Esophagus squamous epithelium (tissue), 5 donors: ENCODE measurements around the gene STARD13. TPM values are rescaled to one million over a fixed set of nuclear protein-coding genes. Genes with fewer than 3 reads are reported as not detected.

Experiments
- DNase-seq: peaks from one replicate; lab custom pipeline; 2025; lab: John Stamatoyannopoulos, UW
- H3K27ac ChIP-seq, 4 donors: fragments of 200-600 bp; sonication (generic); one replicate each; pipeline ENCODE4 v1.5.1; 2016 to 2019; ENCODE audit warnings: mild to moderate bottlenecking in 1 of 4
- H3K27me3 ChIP-seq, 4 donors: fragments of 200-600 bp; sonication (generic); 1 replicate in 3 of 4; 2 replicates in 1 of 4; pipeline versions ENCODE4 v1.5.1 to v1.6.0; 2017 to 2021; ENCODE audit warnings: antibody characterized with exemption in 1 of 4
- H3K36me3 ChIP-seq, 3 donors: fragments of 200-600 bp; sonication (generic); one replicate each; pipeline ENCODE4 v1.5.1; 2016 to 2019
- H3K4me1 ChIP-seq, 3 donors: fragments of 200-600 bp; sonication (generic); one replicate each; pipeline ENCODE4 v1.5.1; 2017 to 2019
- H3K4me3 ChIP-seq, 4 donors: fragments of 200-600 bp; sonication (generic); 1 replicate in 3 of 4; 2 replicates in 1 of 4; pipeline ENCODE4 v1.5.1; 2016 to 2019; ENCODE audit warnings: mild to moderate bottlenecking in 2 of 4, moderate library complexity in 1 of 4
- H3K9me3 ChIP-seq, 3 donors: fragments of 200-600 bp; sonication (generic); one replicate each; pipeline ENCODE4 v1.5.1; 2016 to 2019
- POLR2A ChIP-seq, 4 donors: fragments of 450-650 bp; IDR thresholded peaks; one replicate each; pipeline ENCODE4 v1.6.1; 2017; ENCODE audit warnings: antibody characterized with exemption in 4 of 4, mild to moderate bottlenecking in 4 of 4, moderate library complexity in 3 of 4
- WGBS, 2 donors: methylation state at CpG; one replicate each; pipeline ENCODE4 v1.1.5; 2018; 5-methylcytosine and 5-hydroxymethylcytosine counted together
- intact Hi-C: fragments of 100-400 bp; cut with DNase I; formaldehyde crosslinking; loops from one replicate; pipeline ENCODE4 v1.15.0; 2022
- total RNA-seq, 4 donors: library from RNA; depleted of rRNA; stranded (reverse); fragments of >200 nt; gene quantifications; one replicate each; pipeline ENCODE4 v1.1.0, GENCODE V29; 2016
- TF ChIP-seq, protein P1 (sequence below), 6 experiments: fragments of 450-650 bp in 4 of 6; fragments of 200-600 bp in 2 of 6; sonication (generic) in 2 of 6; IDR thresholded peaks; one replicate each; pipeline ENCODE4 v1.5.1; 2016 to 2019; ENCODE audit warnings: antibody characterized with exemption in 6 of 6, mild to moderate bottlenecking in 4 of 6, moderate library complexity in 4 of 6
- donor health status: DM: yes; HTN: yes; CAD: no.

Gene STARD13
- total RNA-seq, 4 donors from 2014 or later, result 1.3 to 18.7 (median 4.4) TPM

GRCh38 chr13:33261387-33262061 is 24.0 kb downstream of the STARD13 start:
- H3K9me3 ChIP-seq, result no peaks in the 10 kb centered on the region
- H3K36me3 ChIP-seq, result no peaks in the 10 kb centered on the region
- intact Hi-C loops, result no loop called here
- peaks cover 6 to 84% (median 46%) of the 10 kb centered on the region in 3 donors for H3K4me1 ChIP-seq
- 67 to 74% methylated on average over 8 to 9 of the region's 9 CpGs for WGBS, 2 donors
- H3K27me3 ChIP-seq, result no peaks in the 10 kb centered on the region
- no peak overlapping the region for H3K4me3 ChIP-seq
- DNase-seq, result no peak
- H3K27ac ChIP-seq, result peak overlapping the region in 3 of 4 donors; percentile 78 to 83 (median 81)
- TF ChIP-seq, protein P1, sequence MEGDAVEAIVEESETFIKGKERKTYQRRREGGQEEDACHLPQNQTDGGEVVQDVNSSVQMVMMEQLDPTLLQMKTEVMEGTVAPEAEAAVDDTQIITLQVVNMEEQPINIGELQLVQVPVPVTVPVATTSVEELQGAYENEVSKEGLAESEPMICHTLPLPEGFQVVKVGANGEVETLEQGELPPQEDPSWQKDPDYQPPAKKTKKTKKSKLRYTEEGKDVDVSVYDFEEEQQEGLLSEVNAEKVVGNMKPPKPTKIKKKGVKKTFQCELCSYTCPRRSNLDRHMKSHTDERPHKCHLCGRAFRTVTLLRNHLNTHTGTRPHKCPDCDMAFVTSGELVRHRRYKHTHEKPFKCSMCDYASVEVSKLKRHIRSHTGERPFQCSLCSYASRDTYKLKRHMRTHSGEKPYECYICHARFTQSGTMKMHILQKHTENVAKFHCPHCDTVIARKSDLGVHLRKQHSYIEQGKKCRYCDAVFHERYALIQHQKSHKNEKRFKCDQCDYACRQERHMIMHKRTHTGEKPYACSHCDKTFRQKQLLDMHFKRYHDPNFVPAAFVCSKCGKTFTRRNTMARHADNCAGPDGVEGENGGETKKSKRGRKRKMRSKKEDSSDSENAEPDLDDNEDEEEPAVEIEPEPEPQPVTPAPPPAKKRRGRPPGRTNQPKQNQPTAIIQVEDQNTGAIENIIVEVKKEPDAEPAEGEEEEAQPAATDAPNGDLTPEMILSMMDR (IDR thresholded peaks at IDR 0.05), result no peak
- TF ChIP-seq POLR2A (IDR thresholded peaks at IDR 0.05), result no peak

- TF ChIP-seq, protein P1 (IDR thresholded peaks at IDR 0.05), result no peak
- TF ChIP-seq POLR2A (IDR thresholded peaks at IDR 0.05), result no peak
- peak overlapping the region; percentile 6 to 83 (median 80) for H3K27ac ChIP-seq
- WGBS, 2 donors, result 63 to 74% methylated on average over 10 of the region's 10 CpGs
Measured at GRCh38 chr13:33260168-33261098, 25.1 kb downstream of the STARD13 start.

DNA sequence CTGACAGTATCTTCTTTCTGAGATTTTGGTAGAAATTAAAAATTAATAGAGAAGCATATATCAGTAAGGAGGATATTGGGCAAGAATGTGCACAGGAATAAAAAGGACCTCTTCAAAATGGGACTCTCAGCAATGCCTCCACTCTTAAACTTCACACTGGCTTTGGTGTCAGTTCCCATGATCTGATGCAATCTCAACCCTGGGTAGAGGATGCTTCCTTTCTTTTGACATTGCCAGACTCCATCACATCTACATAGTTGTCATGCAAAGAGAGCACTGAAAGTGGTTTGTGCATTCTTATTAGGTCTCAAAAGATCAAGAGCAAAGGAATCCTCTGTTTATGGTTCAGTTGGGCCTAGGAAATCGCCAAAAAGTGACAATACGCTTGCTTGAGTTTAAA is 26.3 kb downstream of the STARD13 start:
- Histone ChIP-seq H3K27me3 (no peaks in the 10 kb centered on the region), H3K27ac (peak overlapping the region; percentile 6 to 83 (median 80)), H3K36me3 (no peaks in the 10 kb centered on the region), H3K4me3 (no peak overlapping the region), H3K9me3 (no peaks in the 10 kb centered on the region), H3K4me1 (peaks cover 6 to 68% (median 39%) of the 10 kb centered on the region in 3 donors)
- intact Hi-C loops, result no loop called here
- WGBS, 2 donors, result 82 to 91% methylated on average over 2 of the region's 2 CpGs
- no peak for DNase-seq
- TF ChIP-seq, protein P1 (IDR thresholded peaks at IDR 0.05), result no peak
- no peak for TF ChIP-seq POLR2A (IDR thresholded peaks at IDR 0.05)

More at GRCh38 chr13:33260168-33261098, 25.1 kb downstream of the STARD13 start:
- no peaks in the 10 kb centered on the region for H3K36me3 ChIP-seq
- no peaks in the 10 kb centered on the region for H3K9me3 ChIP-seq
- no peaks in the 10 kb centered on the region for H3K27me3 ChIP-seq
- intact Hi-C loops, result no loop called here
- no peak for DNase-seq
- no peak overlapping the region for H3K4me3 ChIP-seq
- peaks cover 6 to 77% (median 46%) of the 10 kb centered on the region in 3 donors for H3K4me1 ChIP-seq

DNA sequence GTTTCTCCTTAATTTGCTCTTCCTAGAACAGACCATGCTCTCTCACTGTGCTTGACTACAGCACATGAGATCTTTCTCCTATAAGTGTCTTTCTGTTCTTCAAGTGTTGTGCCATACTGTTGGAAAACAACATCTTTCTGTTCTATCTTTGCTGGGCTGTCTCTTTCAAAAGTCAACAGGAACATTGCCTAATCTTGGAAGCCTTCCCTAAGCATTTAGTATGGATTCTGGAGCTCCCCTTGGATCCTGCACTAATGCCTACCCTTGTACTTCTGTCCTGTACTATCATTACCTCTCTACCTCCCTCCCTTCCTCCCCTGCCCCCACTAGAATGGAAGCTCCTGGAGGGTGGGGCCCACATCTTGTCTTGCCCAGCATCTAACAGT is 26.8 kb downstream of the STARD13 start:
- TF ChIP-seq, protein P1 (IDR thresholded peaks at IDR 0.05), result no peak
- TF ChIP-seq POLR2A (IDR thresholded peaks at IDR 0.05), result no peak
- Histone ChIP-seq H3K4me3 (no peak overlapping the region), H3K27me3 (no peaks in the 10 kb centered on the region), H3K9me3 (no peaks in the 10 kb centered on the region), H3K36me3 (no peaks in the 10 kb centered on the region), H3K27ac (peak overlapping the region in 3 of 4 donors; percentile 78 to 83 (median 81)), H3K4me1 (peaks cover 6 to 63% (median 38%) of the 10 kb centered on the region in 3 donors)
- DNase-seq, result no peak
- intact Hi-C loops, result no loop called here
